ENCODE data around the gene TFDP2. TPM values are rescaled to one million over a fixed set of nuclear protein-coding genes. Genes with fewer than 3 reads are reported as not detected.

Gene TFDP2
- 36.7 and 37.2 TPM in 2 replicates for total RNA-seq

GRCh38 chr3:142148792-142149672, at the start of gene TFDP2:
TSS of gene TFDP2 (minus strand) at chr3:142149544. CDS start at chr3:142101749, 47,795 bp downstream.
- intact Hi-C loops (cut with micrococcal nuclease), result loop anchor here (2.0 to 10.0 kb wide), 3 partner anchors 76 to 296 kb away; partner anchors contain the start of genes GK5 and XRN1
- H3K9me3 Mint-ChIP-seq, result no peaks in the 10 kb centered on the region
- no peaks in the 10 kb centered on the region for H3K36me3 Mint-ChIP-seq (ENCODE audit: low read depth)
- peaks cover 3% of the 10 kb centered on the region for H3K27me3 Mint-ChIP-seq (ENCODE audit: low read depth)
- H3K27ac Mint-ChIP-seq, result peak within 1 kb of the TSS; percentile 64
- H3K4me3 Mint-ChIP-seq (ENCODE audit: low read depth), result peak within 1 kb of the TSS; percentile 84
- peak; percentile 86 for DNase-seq (ENCODE audit: low spot score)
- H3K4me1 Mint-ChIP-seq (ENCODE audit: low read depth), result peaks cover 30% of the 10 kb centered on the region

- no peak for DNase-seq (ENCODE audit: low spot score)
- no peaks in the 10 kb centered on the region for H3K27me3 Mint-ChIP-seq (ENCODE audit: low read depth)
- no peaks in the 10 kb centered on the region for H3K9me3 Mint-ChIP-seq
- no peak overlapping the region for H3K4me3 Mint-ChIP-seq (ENCODE audit: low read depth)
- intact Hi-C loops (cut with micrococcal nuclease), result no loop called here
- H3K4me1 Mint-ChIP-seq (ENCODE audit: low read depth), result no peaks in the 10 kb centered on the region
- peaks cover 14% of the 10 kb centered on the region for H3K36me3 Mint-ChIP-seq (ENCODE audit: low read depth)
- H3K27ac Mint-ChIP-seq, result no peak overlapping the region
Measured at GRCh38 chr3:142188846-142189245, 39.5 kb upstream of the TFDP2 start.

- intact Hi-C loops (cut with micrococcal nuclease), result no loop called here
- Mint-ChIP-seq H3K4me1 (ENCODE audit: low read depth) (no peaks in the 10 kb centered on the region), H3K27ac (no peak overlapping the region), H3K36me3 (ENCODE audit: low read depth) (peaks cover 18% of the 10 kb centered on the region), H3K27me3 (ENCODE audit: low read depth) (no peaks in the 10 kb centered on the region), H3K9me3 (no peaks in the 10 kb centered on the region), H3K4me3 (ENCODE audit: low read depth) (no peak overlapping the region)
- DNase-seq (ENCODE audit: low spot score), result no peak
Measured at GRCh38 chr3:142180761-142181362, 31.5 kb upstream of the TFDP2 start.

- H3K9me3 Mint-ChIP-seq, result no peaks in the 10 kb centered on the region
- peaks cover 3% of the 10 kb centered on the region for H3K4me1 Mint-ChIP-seq (ENCODE audit: low read depth)
- intact Hi-C loops (cut with micrococcal nuclease), result no loop called here
- no peak for DNase-seq (ENCODE audit: low spot score)
- H3K27me3 Mint-ChIP-seq (ENCODE audit: low read depth), result no peaks in the 10 kb centered on the region
- no peak overlapping the region for H3K27ac Mint-ChIP-seq
- H3K36me3 Mint-ChIP-seq (ENCODE audit: low read depth), result peaks cover 23% of the 10 kb centered on the region
- H3K4me3 Mint-ChIP-seq (ENCODE audit: low read depth), result no peak overlapping the region
Measured at GRCh38 chr3:142175478-142175877, 26.1 kb upstream of the TFDP2 start.

GRCh38 chr3:142174559-142174958, 25.2 kb upstream of the TFDP2 start:
- intact Hi-C loops (cut with micrococcal nuclease), result no loop called here
- H3K4me1 Mint-ChIP-seq (ENCODE audit: low read depth), result peaks cover 3% of the 10 kb centered on the region

GRCh38 chr3:142168514-142168913, 19.2 kb upstream of the TFDP2 start:
- intact Hi-C loops (cut with micrococcal nuclease), result no loop called here
- H3K4me3 Mint-ChIP-seq (ENCODE audit: low read depth), result no peak overlapping the region

More at GRCh38 chr3:142174559-142174958, 25.2 kb upstream of the TFDP2 start:
- peaks cover 31% of the 10 kb centered on the region for H3K36me3 Mint-ChIP-seq (ENCODE audit: low read depth)
- no peaks in the 10 kb centered on the region for H3K9me3 Mint-ChIP-seq
- DNase-seq (ENCODE audit: low spot score), result no peak
- H3K4me3 Mint-ChIP-seq (ENCODE audit: low read depth), result no peak overlapping the region
- no peaks in the 10 kb centered on the region for H3K27me3 Mint-ChIP-seq (ENCODE audit: low read depth)
- no peak overlapping the region for H3K27ac Mint-ChIP-seq

GRCh38 chr3:142165194-142165593, 15.8 kb upstream of the TFDP2 start:
- Mint-ChIP-seq H3K27ac (no peak overlapping the region), H3K36me3 (ENCODE audit: low read depth) (peaks cover 30% of the 10 kb centered on the region), H3K9me3 (no peaks in the 10 kb centered on the region), H3K4me1 (ENCODE audit: low read depth) (no peaks in the 10 kb centered on the region), H3K27me3 (ENCODE audit: low read depth) (no peaks in the 10 kb centered on the region), H3K4me3 (ENCODE audit: low read depth) (no peak overlapping the region)
- intact Hi-C loops (cut with micrococcal nuclease), result no loop called here
- no peak for DNase-seq (ENCODE audit: low spot score)

More at GRCh38 chr3:142168514-142168913, 19.2 kb upstream of the TFDP2 start:
- Mint-ChIP-seq H3K9me3 (no peaks in the 10 kb centered on the region), H3K36me3 (ENCODE audit: low read depth) (peaks cover 24% of the 10 kb centered on the region), H3K27ac (no peak overlapping the region), H3K4me1 (ENCODE audit: low read depth) (no peaks in the 10 kb centered on the region), H3K27me3 (ENCODE audit: low read depth) (no peaks in the 10 kb centered on the region)
- DNase-seq (ENCODE audit: low spot score), result no peak

- Mint-ChIP-seq H3K36me3 (ENCODE audit: low read depth) (peaks cover 11% of the 10 kb centered on the region), H3K27me3 (ENCODE audit: low read depth) (no peaks in the 10 kb centered on the region), H3K4me1 (ENCODE audit: low read depth) (no peaks in the 10 kb centered on the region), H3K27ac (no peak overlapping the region), H3K4me3 (ENCODE audit: low read depth) (no peak overlapping the region), H3K9me3 (no peaks in the 10 kb centered on the region)
- intact Hi-C loops (cut with micrococcal nuclease), result no loop called here
- no peak for DNase-seq (ENCODE audit: low spot score)
Measured at GRCh38 chr3:142159083-142159740, 9.9 kb upstream of the TFDP2 start.

- no peak overlapping the region for H3K4me3 Mint-ChIP-seq (ENCODE audit: low read depth)
Measured at GRCh38 chr3:142154186-142154585, 4.8 kb upstream of the TFDP2 start.

GRCh38 chr3:142152384-142152783, 3.0 kb upstream of the TFDP2 start:
- peaks cover 18% of the 10 kb centered on the region for H3K4me1 Mint-ChIP-seq (ENCODE audit: low read depth)
- intact Hi-C loops (cut with micrococcal nuclease), result no loop called here
- H3K4me3 Mint-ChIP-seq (ENCODE audit: low read depth), result no peak overlapping the region
- DNase-seq (ENCODE audit: low spot score), result no peak
- peaks cover 3% of the 10 kb centered on the region for H3K27me3 Mint-ChIP-seq (ENCODE audit: low read depth)
- H3K9me3 Mint-ChIP-seq, result no peaks in the 10 kb centered on the region
- H3K27ac Mint-ChIP-seq, result no peak overlapping the region
- H3K36me3 Mint-ChIP-seq (ENCODE audit: low read depth), result no peaks in the 10 kb centered on the region

More at GRCh38 chr3:142154186-142154585, 4.8 kb upstream of the TFDP2 start:
- no peak for DNase-seq (ENCODE audit: low spot score)
- peaks cover 5% of the 10 kb centered on the region for H3K4me1 Mint-ChIP-seq (ENCODE audit: low read depth)
- intact Hi-C loops (cut with micrococcal nuclease), result no loop called here
- H3K27ac Mint-ChIP-seq, result no peak overlapping the region
- peaks cover 3% of the 10 kb centered on the region for H3K27me3 Mint-ChIP-seq (ENCODE audit: low read depth)
- no peaks in the 10 kb centered on the region for H3K36me3 Mint-ChIP-seq (ENCODE audit: low read depth)
- no peaks in the 10 kb centered on the region for H3K9me3 Mint-ChIP-seq

GRCh38 chr3:142151828-142152227, 2.5 kb upstream of the TFDP2 start:
- Mint-ChIP-seq H3K27me3 (ENCODE audit: low read depth) (peaks cover 3% of the 10 kb centered on the region), H3K27ac (no peak overlapping the region), H3K4me1 (ENCODE audit: low read depth) (peaks cover 23% of the 10 kb centered on the region), H3K36me3 (ENCODE audit: low read depth) (no peaks in the 10 kb centered on the region), H3K9me3 (no peaks in the 10 kb centered on the region), H3K4me3 (ENCODE audit: low read depth) (no peak overlapping the region)
- intact Hi-C loops (cut with micrococcal nuclease), result no loop called here
- DNase-seq (ENCODE audit: low spot score), result no peak

- Mint-ChIP-seq H3K36me3 (ENCODE audit: low read depth) (no peaks in the 10 kb centered on the region), H3K9me3 (no peaks in the 10 kb centered on the region), H3K4me3 (ENCODE audit: low read depth) (no peak overlapping the region), H3K27me3 (ENCODE audit: low read depth) (peaks cover 3% of the 10 kb centered on the region), H3K4me1 (ENCODE audit: low read depth) (peaks cover 26% of the 10 kb centered on the region), H3K27ac (no peak overlapping the region)
- DNase-seq (ENCODE audit: low spot score), result no peak
- intact Hi-C loops (cut with micrococcal nuclease), result no loop called here
Measured at GRCh38 chr3:142151240-142151639, 1.9 kb upstream of the TFDP2 start.

- no peaks in the 10 kb centered on the region for H3K9me3 Mint-ChIP-seq
- H3K27ac Mint-ChIP-seq, result no peak overlapping the region
- no peaks in the 10 kb centered on the region for H3K36me3 Mint-ChIP-seq (ENCODE audit: low read depth)
- peak overlapping the region; percentile 84 for H3K4me3 Mint-ChIP-seq (ENCODE audit: low read depth)
- H3K27me3 Mint-ChIP-seq (ENCODE audit: low read depth), result peaks cover 3% of the 10 kb centered on the region
- no peak for DNase-seq (ENCODE audit: low spot score)
- peaks cover 26% of the 10 kb centered on the region for H3K4me1 Mint-ChIP-seq (ENCODE audit: low read depth)
- intact Hi-C loops (cut with micrococcal nuclease), result no loop called here
Measured at GRCh38 chr3:142150271-142150670, 927 bp upstream of the TFDP2 start.

Measured in activated T-helper 2 cell treated with anti-CD3 and anti-CD28 coated beads, Interferon-gamma antibody, Interleukin-2, Interleukin-4, amounts not matched to agents 10 μg/mL and 5 μg/mL and 100 μg/mL, durations not matched to agents 14 hours and 24 hours and 36 hours (primary cell).